ENCODE data around the gene LIME1. TPM values are rescaled to one million over a fixed set of nuclear protein-coding genes. Genes with fewer than 3 reads are reported as not detected.

LIME1 gene
- polyA plus RNA-seq, 2 of the 4 experiments (the other 2 are of a cell fraction) = 2.5 to 6.5 TPM

DNA sequence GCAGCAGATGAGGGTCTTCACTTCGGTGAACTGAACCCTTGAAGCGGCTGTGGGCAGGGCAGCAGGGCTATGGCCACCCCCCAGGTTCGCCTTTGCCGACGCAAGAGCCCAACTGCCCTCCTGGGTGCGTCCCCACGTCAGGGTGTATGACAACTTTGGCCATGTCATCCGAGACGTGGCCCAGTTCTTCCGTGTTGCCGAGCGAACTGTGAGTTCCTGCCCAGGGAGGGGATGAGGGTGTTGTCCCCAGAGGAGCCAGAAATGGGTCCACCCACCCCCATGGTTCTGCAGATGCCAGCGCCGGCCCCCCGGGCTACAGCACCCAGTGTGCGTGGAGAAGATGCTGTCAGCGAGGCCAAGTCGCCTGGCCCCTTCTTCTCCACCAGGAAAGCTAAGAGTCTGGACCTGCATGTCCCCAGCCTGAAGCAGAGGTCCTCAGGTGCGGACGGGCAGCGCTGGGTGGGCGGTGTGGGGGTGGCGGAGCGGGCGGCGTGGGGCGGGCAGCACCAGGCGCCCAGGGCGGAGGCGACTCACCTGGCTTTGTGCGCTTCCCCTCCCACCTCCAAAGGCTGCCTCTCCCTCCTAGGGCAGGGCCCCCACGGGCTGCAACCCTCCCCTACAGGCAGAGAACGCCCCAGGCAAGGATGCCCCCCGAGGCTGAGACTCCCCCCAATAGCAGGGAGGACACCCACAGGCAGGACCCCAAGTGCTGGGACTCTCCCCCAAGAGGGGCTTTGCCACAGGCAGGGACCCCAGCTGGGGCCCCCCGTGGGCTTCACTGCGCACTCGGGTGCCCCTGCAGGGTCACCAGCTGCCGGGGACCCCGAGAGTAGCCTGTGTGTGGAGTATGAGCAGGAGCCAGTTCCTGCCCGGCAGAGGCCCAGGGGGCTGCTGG is 46.2 kb upstream of the LIME1 start:
- ChIA-PET POLR2A (interaction anchor here (1.2 kb wide), 1 partner anchor 18 kb away, joined by 4 read pairs; the partner anchor contains the start of genes ARFRP1 and ZGPAT), CTCF (interaction anchor here (1.6 to 2.8 kb wide), 3 partner anchors 10 to 174 kb away, joined by 6 to 7 read pairs (median 7); no protein-coding TSS in a partner anchor)
- no peak for ATAC-seq
- Histone ChIP-seq H3K4me2 (no peak overlapping the region), H3K9me3 (no peaks in the 10 kb centered on the region), H3K4me1 (peaks cover 35% of the 10 kb centered on the region), H3K4me3 (no peak overlapping the region), H3K27ac (peak overlapping the region in 1 of 2 experiments; percentile 63; a peak in 3 of 6 replicates)
- no peak for FAIRE-seq
- 90% methylated on average over 25 of the region's 40 CpGs for WGBS (ENCODE audit: missing lambda C conversion rate)
- no peak for DNase-seq (ENCODE audit: low read depth in 1 of 2, low spot score in 1 of 2)
- no peak for TF ChIP-seq RAD21 (conservative IDR thresholded peaks at IDR 0.05 in 1 of 2, IDR thresholded peaks at IDR 0.05 in 1 of 2)
- no peak for TF ChIP-seq FOSB (CRISPR knock-in tag; IDR thresholded peaks at IDR 0.05)
- no peak for TF ChIP-seq JUN (IDR thresholded peaks at IDR 0.05)
- no peak for TF ChIP-seq MAZ (IDR thresholded peaks at IDR 0.05; ENCODE audit: borderline replicate concordance, low read depth, low read length)
- TF ChIP-seq RARB (CRISPR knock-in tag; IDR thresholded peaks at IDR 0.05) = no peak
- TF ChIP-seq, protein P1, sequence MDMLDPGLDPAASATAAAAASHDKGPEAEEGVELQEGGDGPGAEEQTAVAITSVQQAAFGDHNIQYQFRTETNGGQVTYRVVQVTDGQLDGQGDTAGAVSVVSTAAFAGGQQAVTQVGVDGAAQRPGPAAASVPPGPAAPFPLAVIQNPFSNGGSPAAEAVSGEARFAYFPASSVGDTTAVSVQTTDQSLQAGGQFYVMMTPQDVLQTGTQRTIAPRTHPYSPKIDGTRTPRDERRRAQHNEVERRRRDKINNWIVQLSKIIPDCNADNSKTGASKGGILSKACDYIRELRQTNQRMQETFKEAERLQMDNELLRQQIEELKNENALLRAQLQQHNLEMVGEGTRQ (IDR thresholded peaks at IDR 0.05) = no peak
- TF ChIP-seq GATA3 (IDR thresholded peaks at IDR 0.05; ENCODE audit: borderline replicate concordance) = no peak
- TF ChIP-seq FOSL2 (IDR thresholded peaks at IDR 0.05) = no peak
- TF ChIP-seq FOSL2 (CRISPR knock-in tag; IDR thresholded peaks at IDR 0.05) = no peak
- no peak for TF ChIP-seq ESRRA (IDR thresholded peaks at IDR 0.05; ENCODE audit: borderline replicate concordance, low read length)
- TF ChIP-seq FOXS1 (CRISPR knock-in tag; IDR thresholded peaks at IDR 0.05) = no peak
- TF ChIP-seq NPAS2 (CRISPR knock-in tag; IDR thresholded peaks at IDR 0.05; ENCODE audit: borderline replicate concordance) = no peak
- no peak for TF ChIP-seq RFX5 (IDR thresholded peaks at IDR 0.05)
- no peak for TF ChIP-seq TFCP2L1 (CRISPR knock-in tag; IDR thresholded peaks at IDR 0.05)
- TF ChIP-seq, protein P2, sequence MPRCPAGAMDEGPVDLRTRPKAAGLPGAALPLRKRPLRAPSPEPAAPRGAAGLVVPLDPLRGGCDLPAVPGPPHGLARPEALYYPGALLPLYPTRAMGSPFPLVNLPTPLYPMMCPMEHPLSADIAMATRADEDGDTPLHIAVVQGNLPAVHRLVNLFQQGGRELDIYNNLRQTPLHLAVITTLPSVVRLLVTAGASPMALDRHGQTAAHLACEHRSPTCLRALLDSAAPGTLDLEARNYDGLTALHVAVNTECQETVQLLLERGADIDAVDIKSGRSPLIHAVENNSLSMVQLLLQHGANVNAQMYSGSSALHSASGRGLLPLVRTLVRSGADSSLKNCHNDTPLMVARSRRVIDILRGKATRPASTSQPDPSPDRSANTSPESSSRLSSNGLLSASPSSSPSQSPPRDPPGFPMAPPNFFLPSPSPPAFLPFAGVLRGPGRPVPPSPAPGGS (IDR thresholded peaks at IDR 0.05) = no peak
- no peak for TF ChIP-seq NFE2L2 (conservative IDR thresholded peaks at IDR 0.05; ENCODE audit: low read length)

DNA sequence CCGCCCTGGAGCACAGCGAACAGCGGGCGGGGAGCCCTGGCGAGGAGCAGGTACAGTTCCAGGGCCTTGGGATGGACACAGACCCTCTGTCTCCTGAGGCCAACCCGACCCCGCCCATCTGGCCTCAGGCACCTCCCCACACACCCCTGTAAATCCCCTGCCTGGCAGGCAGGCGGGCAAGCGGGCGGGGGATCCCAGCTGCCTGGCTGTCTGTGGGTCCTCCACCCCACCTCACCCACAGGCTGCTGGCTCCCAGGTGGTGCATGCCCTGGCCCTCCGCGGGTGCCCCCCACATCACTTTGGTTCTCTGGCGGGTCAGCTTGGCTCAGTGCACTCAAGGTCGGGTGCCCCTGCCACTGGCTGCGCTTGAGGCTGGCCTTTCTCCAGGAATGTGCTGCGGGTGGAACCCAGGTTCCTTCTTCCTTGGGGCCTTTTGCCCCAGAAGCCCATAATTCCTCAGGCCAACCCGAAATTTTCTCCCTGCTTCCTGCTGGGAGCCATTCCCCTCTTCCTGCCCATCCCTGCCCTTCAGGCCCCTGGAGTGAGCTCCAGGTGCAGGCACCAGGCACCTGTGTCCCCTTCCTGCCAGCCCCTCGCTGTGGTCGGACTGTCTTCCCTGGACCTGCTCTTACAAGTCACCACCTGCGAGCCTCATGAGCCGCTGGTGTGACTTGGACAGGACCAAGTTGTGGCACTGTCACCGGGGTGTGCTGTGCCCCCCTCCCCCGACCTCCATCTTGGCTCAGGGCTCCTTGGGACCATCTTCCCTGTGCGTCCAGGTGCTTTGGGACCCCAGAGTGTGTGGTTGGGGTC is 45.4 kb upstream of the LIME1 start:
- ChIA-PET POLR2A (interaction anchor here (1.2 kb wide), 1 partner anchor 17 kb away, joined by 4 read pairs; the partner anchor contains the start of genes ARFRP1 and ZGPAT), CTCF (interaction anchor here (1.1 to 2.8 kb wide), 5 partner anchors 12 to 173 kb away, joined by 4 to 7 read pairs (median 7); partner anchors contain the start of gene TPD52L2)
- DNase-seq (ENCODE audit: low read depth in 1 of 2, low spot score in 1 of 2) (no peak), FAIRE-seq (no peak), ATAC-seq (peak; percentile 1 to 3; a peak in 2 of 6 replicates)
- 71% methylated on average over 15 of the region's 24 CpGs for WGBS (ENCODE audit: missing lambda C conversion rate)
- H3K4me3 ChIP-seq = no peak overlapping the region
- no peaks in the 10 kb centered on the region for H3K9me3 ChIP-seq
- TF ChIP-seq ZNF302 (CRISPR knock-in tag; IDR thresholded peaks at IDR 0.05) (no peak), EP300 (IDR thresholded peaks at IDR 0.05) (no peak), JUN (IDR thresholded peaks at IDR 0.05) (peak in 1 of 2 experiments; percentile 24; a peak in 1 of 5 replicates), CEBPB (IDR thresholded peaks at IDR 0.05) (no peak)
- TF ChIP-seq, protein P3, sequence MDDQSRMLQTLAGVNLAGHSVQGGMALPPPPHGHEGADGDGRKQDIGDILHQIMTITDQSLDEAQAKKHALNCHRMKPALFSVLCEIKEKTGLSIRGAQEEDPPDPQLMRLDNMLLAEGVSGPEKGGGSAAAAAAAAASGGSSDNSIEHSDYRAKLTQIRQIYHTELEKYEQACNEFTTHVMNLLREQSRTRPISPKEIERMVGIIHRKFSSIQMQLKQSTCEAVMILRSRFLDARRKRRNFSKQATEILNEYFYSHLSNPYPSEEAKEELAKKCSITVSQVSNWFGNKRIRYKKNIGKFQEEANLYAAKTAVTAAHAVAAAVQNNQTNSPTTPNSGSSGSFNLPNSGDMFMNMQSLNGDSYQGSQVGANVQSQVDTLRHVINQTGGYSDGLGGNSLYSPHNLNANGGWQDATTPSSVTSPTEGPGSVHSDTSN (IDR thresholded peaks at IDR 0.05) = peak; percentile 14
- H3K4me2 ChIP-seq = no peak overlapping the region
- H3K27ac ChIP-seq = peak overlapping the region; percentile 10 to 63; a peak in 3 of 6 replicates
- peaks cover 34% of the 10 kb centered on the region for H3K4me1 ChIP-seq
